Measurements from ENCODE around the gene OCA2.
"Not testable (repeated sequence)": the region's sequence is repeated elsewhere in the genome, so short reads cannot be mapped to it uniquely, and the experiment has no call there.

OCA2 gene

DNA sequence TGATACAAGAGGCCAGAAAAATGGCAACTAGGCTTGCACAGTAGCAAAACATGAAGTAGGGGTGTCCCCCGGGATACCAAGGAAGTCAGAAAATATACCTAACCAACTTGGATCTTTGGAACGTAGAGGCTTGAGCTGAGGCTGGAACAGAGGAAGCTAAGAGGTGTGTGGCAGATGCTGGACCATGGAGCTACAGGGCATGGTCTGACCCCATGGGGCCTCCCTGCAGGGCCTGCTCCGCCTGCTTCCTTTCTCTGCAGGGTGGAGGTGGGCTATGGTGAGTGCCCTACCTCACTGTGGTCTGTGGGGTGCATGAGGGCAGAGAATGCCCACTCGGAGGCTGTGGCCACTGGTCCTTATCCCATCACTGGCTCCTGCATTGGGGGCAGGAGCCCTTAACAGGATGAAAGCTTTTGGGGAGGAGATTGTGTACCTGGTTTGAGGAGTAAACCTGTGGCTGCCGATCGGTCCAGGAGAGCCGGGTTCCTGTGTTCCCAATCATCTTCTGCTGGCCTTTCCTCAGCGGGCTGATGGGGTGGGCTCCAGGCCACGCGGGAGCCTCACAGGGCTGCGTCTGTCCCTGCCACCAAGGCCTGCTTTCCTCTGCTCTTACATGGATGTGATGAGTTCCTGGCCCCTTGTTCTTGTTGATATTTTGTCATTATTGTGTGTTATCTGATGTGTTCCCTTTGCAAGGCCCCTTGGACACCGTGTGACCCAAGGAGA lies 96.8 kb downstream of the OCA2 start:
- no peak for DNase-seq (ENCODE audit: low read depth)

DNA sequence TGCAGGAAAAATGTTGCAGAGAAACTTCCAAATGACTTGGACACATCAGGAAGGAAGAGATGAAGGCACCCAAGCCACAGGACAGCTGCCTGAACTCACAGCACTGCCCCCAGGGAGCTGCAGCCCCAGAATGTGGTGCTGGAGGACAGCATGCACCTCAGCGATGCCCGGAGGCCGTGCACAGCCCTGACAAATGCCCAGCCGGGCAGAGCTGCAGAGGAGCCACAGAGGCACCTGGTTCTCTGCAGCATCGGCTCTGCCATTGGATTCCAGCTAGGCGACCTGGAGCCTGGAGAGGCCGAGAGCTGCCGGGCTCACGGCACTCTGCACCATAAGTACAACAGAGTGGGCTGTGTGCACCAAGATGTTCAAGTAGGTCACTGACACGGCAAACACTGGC lies 97.5 kb downstream of the OCA2 start:
- no peak for DNase-seq (ENCODE audit: low read depth)

DNA sequence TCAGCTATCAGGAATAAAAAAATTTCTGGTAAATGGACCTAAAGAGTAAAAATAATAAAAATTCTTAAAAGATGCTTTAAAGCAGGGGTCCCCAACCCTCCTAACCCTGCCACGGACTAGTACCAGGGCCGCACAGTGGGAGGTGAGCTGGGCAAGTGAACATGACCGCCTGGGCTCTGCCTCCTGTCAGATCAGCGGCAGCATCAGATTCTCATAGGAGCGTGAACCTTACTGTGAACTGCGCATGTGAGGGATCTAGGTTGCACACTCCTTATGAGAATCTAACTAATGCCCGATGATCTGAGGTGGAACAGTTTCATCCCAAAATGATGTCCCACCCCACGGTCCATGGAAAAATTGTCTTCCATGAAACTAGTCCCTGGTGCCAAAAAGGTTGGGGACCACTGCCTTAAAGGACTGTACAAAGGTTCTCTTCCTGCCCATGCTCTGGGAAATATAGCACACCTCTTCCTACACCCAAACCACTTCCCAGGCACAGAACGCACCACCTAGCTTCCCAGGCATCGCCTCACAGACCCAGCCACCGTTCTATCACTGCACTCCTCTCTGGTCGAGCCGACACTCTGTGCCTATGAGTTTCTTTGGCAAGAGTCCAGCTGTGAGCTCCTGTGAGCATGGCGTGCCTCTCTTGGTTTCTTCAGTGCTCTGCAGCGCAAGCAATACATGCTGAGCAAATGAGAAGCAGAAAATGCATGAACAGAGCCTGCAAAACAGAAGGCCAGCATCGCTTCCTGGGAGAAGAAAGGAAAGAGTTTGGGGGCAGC lies 104.9 kb downstream of the OCA2 start:
- DNase-seq (ENCODE audit: low read depth) = no peak

- DNase-seq (ENCODE audit: low read depth) = no peak
These were observed 105.6 kb downstream of the OCA2 start for GRCh38 chr15:27993544-27993943.

DNA sequence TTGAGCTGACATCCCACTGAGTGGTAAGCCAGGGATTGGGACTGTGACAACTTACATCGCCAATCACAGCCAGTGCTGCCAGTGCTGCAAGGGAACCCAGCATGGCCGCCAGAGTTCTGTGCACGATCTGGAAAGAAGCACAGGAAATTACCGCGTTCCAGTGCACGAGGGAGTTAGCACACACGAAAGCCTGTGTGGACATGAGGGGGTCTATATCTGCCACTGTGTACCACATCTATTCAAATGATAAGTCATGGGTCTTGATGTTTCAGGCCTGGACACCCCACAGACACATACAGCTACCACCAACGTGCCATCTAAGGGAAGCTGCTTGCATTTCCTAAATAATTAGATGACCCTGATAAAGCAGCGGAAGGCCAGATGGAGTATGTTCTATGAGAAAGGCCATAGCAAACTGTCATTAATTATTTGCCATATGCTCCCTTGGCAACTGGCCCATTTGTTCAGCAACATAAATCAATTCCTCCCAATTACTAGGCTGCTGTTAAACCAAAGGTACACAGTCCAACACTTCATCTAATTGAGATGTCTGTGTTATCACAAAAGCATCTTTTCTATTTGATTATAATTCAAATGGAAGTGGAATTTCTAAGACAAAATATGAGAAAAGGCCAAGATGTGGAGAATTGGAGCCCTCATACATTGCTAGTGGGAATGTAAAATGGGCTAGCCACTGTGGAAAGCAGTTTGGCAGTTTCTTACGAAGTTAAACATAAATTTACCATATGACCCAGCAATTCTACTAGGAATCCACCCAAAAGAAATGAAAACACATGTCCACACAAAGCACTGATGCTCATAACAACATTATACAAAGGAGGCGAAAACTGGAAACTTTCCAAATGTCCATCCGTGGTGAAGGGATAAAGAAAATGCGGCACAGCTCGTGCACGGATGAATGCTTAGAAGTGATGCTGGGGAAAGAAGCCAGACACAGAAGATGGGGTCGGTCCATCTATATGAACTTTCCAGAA lies 108.3 kb downstream of the OCA2 start:
- no peak for DNase-seq (ENCODE audit: low read depth)

- no peak for DNase-seq (ENCODE audit: low read depth)
These were observed 109.3 kb downstream of the OCA2 start for GRCh38 chr15:27989838-27990237.

- DNase-seq (ENCODE audit: low read depth) = no peak
These were observed 109.7 kb downstream of the OCA2 start for GRCh38 chr15:27989427-27989826.

DNA sequence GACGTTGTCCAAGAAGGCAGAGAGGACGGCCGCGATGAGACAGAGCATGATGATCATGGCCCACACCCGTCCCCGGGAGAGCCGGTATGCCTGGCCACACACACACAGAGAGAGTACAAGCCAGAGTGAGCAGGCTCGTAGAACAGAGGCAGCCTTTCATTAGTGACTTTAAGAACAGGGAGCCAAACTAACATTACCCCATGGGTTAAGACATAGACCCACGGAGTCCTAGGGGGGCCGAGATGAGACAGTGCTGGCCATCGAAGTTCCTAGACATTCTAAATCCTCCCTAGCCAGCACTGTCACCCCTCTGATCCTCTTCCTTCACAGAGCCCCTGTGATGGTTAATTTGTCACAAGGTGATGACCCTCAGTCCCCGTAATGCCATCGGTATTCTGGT lies 114.0 kb downstream of the OCA2 start:
- DNase-seq (ENCODE audit: low read depth) = no peak

DNA sequence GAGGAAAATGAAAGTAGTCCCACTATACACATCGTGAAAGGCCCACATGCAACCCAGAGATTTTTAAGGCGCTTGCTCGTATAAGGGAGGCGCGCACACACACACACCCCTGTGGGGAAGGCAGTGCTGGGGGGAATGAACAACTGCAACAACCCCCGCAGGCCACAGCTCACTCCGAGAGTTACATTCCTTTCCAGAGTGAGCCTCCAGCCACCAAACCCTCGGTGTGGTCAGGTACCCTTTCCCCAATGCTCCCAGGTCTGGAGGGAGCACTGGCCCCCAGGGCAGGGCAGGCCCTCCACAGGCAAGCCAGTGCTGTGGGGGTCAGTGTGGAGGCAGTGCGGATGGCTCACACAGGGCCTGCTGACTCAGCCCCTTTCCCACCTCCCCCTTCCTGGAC lies 115.6 kb downstream of the OCA2 start:
- DNase-seq (ENCODE audit: low read depth) = no peak

DNA sequence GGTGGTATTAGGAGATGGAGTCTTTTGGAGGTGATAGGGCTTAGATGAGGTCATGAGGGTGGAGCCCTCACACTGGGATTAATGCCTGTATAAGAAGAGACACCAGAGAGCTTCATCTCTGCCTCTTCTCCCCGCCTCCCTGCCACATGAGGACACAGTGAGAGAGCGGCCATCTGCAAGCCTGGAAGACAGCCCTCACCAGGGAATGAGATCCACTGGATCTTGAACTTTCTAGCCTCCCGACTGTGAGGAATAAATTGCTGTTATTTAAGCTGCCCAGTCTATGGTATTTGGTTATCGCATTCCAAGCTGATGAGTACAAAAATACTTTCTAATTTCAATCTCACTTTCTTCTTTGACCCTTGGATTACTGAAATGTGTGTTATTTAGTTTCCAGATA lies 121.4 kb downstream of the OCA2 start:
- no peak for DNase-seq (ENCODE audit: low read depth)

GRCh38 chr15:27973886-27974285 lies 125.2 kb downstream of the OCA2 start:
- no peak for DNase-seq (ENCODE audit: low read depth)

DNA sequence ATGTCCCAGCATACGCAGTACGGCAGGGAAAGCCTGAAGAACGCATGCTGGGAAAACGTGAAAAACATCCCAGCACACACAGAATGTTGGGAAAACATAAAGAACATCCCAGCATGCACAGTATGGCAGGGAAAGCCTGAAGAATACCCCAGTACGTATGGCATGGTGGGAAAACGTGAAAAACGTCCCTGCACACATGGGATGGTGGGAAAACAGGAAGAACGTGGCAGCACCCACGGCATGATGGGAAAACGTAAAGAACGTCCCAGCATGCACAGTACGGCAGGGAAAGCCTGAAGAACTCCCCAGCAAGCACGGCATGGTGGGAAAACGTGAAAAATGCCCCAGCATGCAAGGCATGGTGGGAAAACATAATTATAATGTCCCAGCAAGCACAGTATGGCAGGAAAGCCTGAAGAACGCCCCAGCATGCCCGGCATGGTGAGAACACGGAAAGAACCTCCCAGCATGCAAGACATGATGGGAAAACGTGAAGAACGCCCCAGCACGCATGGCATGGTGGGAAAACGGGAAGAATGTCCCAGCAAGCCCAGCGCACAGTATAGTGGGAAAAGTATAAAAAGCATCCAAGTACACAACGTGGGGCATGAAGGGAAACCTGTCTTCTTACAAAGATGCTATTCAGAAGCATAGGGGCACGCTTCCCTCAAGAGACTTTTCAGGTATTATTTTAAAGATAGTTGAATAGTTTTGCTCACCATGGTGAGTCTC lies 128.3 kb downstream of the OCA2 start:
- DNase-seq (ENCODE audit: low read depth) = no peak

- DNase-seq (ENCODE audit: low read depth) = no peak
These were observed 131.6 kb downstream of the OCA2 start for GRCh38 chr15:27967541-27967940.

- no peak for DNase-seq (ENCODE audit: low read depth)
These were observed 133.6 kb downstream of the OCA2 start for GRCh38 chr15:27965546-27965945.

GRCh38 chr15:27961801-27962200 lies 137.3 kb downstream of the OCA2 start:
- DNase-seq (ENCODE audit: low read depth) = no peak

GRCh38 chr15:27958911-27959578 lies 140.1 kb downstream of the OCA2 start:
- no peak for DNase-seq (ENCODE audit: low read depth)

GRCh38 chr15:27956285-27956684 lies 142.8 kb downstream of the OCA2 start:
- no peak for DNase-seq (ENCODE audit: low read depth)

- no peak for DNase-seq (ENCODE audit: low read depth)
These were observed 144.0 kb downstream of the OCA2 start for GRCh38 chr15:27955087-27955486.

GRCh38 chr15:27952593-27952992 lies 146.5 kb downstream of the OCA2 start:
- DNase-seq (ENCODE audit: low read depth) = not testable (repeated sequence)

DNA sequence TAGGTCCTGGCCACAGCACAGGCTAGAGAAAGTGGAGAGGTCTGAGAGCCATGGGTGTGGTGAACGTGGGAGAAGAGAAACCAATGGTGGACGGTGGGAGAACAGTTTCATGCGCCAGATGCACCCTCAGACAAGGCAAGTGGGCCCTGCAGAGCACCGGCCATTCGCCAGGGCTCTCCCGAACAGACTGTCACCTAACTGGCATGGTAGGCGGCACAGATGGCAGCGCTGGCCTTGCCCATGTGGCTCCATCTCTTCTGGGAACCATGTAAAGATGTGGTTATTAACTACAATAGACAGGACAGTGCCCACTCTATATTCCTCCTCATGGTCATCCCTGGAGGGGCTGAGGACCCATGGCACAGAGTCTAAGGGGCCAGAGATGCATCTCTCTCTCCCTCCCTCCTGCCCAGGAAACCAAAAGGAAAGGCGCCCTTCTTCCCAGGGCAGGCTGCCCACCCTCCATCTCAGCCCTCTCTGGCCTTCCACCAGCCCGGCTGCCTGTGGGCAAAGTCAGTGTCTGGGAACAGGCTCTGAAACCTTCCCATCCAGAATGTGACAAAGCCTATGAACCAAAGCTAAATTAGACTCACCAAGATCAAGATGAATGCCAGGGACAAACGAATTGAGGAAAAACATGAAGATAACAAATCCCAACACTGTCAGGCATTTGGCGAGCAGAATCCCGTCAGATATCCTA lies 147.8 kb downstream of the OCA2 start:
- DNase-seq (ENCODE audit: low read depth) = peak; percentile 2

DNA sequence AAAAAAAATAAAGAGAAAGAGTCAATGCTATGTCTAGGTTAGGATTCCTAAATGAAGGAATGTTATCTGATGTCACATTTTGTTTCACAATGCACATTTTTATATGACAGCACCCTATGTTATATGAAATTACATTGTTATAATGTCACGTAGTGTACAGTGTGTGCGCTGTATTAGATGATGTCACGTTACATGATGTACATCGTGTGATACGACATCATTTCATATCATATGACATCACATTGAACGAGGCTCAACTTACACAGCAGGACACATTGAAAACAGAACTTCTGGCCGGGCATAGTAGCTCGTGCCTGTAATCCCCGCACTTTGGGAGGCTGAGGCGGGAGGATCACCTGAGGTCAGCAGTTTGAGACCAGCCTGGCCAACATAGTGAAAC lies 150.0 kb downstream of the OCA2 start:
- DNase-seq (ENCODE audit: low read depth) = no peak
